Heart left ventricle (tissue), 16 donors: ENCODE data around the gene FAM72B. TPM values are rescaled to one million over a fixed set of nuclear protein-coding genes. Genes with fewer than 3 reads are reported as not detected.
"Not testable (repeated sequence)": the region's sequence is repeated elsewhere in the genome, so short reads cannot be mapped to it uniquely, and the experiment has no call there.

Source experiments
- ATAC-seq, 4 donors: fragments of 200-7000 bp; cut with Tn5 transposase; one replicate each; pipeline ENCODE4 v1.9.1; 2020 to 2022; ENCODE audit warnings: moderate library complexity in 4 of 4, mild to moderate bottlenecking in 3 of 4, moderate number of reproducible peaks in 1 of 4
- DNase-seq, 5 donors: peaks; one replicate each; pipeline ENCODE4 v3.0.0-alpha.2; 2020
- H3K27ac ChIP-seq, 12 donors: fragments of 200-600 bp; sonication (generic) in 4 of 12; one replicate each; pipeline versions ENCODE4 v1.5.0 to v1.8.0; 2016 to 2022; ENCODE audit warnings: mild to moderate bottlenecking in 2 of 12
- H3K27me3 ChIP-seq, 9 donors: fragments of 200-600 bp; sonication (generic) in 2 of 9; one replicate each; pipeline versions ENCODE4 v1.5.1 to v1.8.0; 2016 to 2022; ENCODE audit warnings: mild to moderate bottlenecking in 3 of 9
- H3K36me3 ChIP-seq, 9 donors: fragments of 200-600 bp; sonication (generic) in 2 of 9; one replicate each; pipeline versions ENCODE4 v1.5.0 to v1.8.0; 2018 to 2022; ENCODE audit warnings: mild to moderate bottlenecking in 2 of 9
- H3K4me1 ChIP-seq, 12 donors: fragments of 200-600 bp; sonication (generic) in 4 of 12; one replicate each; pipeline versions ENCODE4 v1.5.0 to v1.8.0; 2016 to 2022; ENCODE audit warnings: mild to moderate bottlenecking in 3 of 12
- H3K4me3 ChIP-seq, 12 donors: fragments of 200-600 bp; sonication (generic) in 4 of 12; one replicate each; pipeline versions ENCODE4 v1.5.0 to v1.8.0; 2017 to 2022; ENCODE audit warnings: mild to moderate bottlenecking in 9 of 12, moderate library complexity in 4 of 12
- H3K9me3 ChIP-seq, 12 donors: fragments of 200-600 bp; sonication (generic) in 4 of 12; one replicate each; pipeline versions ENCODE4 v1.5.0 to v1.8.0; 2016 to 2022; ENCODE audit warnings: mild to moderate bottlenecking in 1 of 12
- CTCF ChIP-seq, 12 donors: fragments of 200-600 bp; sonication (generic) in 4 of 12; IDR thresholded peaks; one replicate each; pipeline versions ENCODE4 v1.5.0 to v1.8.0; 2018 to 2022; ENCODE audit warnings: antibody characterized with exemption in 12 of 12, mild to moderate bottlenecking in 5 of 12
- WGBS, 4 donors: extraction: QIAGEN DNeasy Blood & Tissue Kit in 2 of 4; methylation state at CpG; one replicate each; pipeline versions ENCODE4 v1.1.5 to v1.1.7; 2013 to 2018; 5-methylcytosine and 5-hydroxymethylcytosine counted together
- intact Hi-C, 10 donors: fragments of 100-400 bp; cut with DNase I; formaldehyde crosslinking; loops; one replicate each; pipeline versions ENCODE4 v1.11.1 to v1.14.2; 2022
- polyA plus RNA-seq, 2 donors: library from polyadenylated mRNA; stranded (reverse); fragments of 200-250 nt; gene quantifications; one replicate each; pipeline ENCODE4 v1.2.3, GENCODE V29; 2013
- total RNA-seq, 9 donors: library from RNA; depleted of rRNA in 2 of 9; stranded (reverse); fragments of >200 nt in 2 of 9; fragmentation: NEBNext Ultra II Directional in 3 of 9; extraction: Animal tissue kit (Norgen Biotek cat#: 25700) in 3 of 9; gene quantifications; one replicate each; pipeline versions ENCODE4 v1.1.0 to v1.2.4, GENCODE V29; 2016 to 2023
- donor health status: ischemic (EF 13 %, LVEDD 7.1; RV severe dilation, severe dysfunction).
- donor health status: healthy with polysubstance abuse.
- donor health status: DM: no; HTN: yes; CAD: no.
- donor health status: DM: no; HTN: no; CAD: no.
- donor health status: ischemic (EF 25% LVEDD 6.9; RV normal size, moderate dysfunction).
- donor health status: ischemic (EF 25% LVEDD 5.7; RV mildly dilated, moderate dysfunction).
- donor health status: healthy.
- donor health status: DM: yes; HTN: yes; CAD: no.
- donor health status: ischemic (EF 35%, LVEDD 5.7; RV mildly dilated, moderate dysfunction).
- donor health status: nonischemic (EF 11% LVEDD 7.7; RV severe dilation, severe dysfunction).
- donor health status: DM: yes; HTN: yes; CAD: no.
- donor health status: PGD.
- donor health status: ischemic (EF 29% LVEDD 5.4; RV normal size, mild dysfunction).
- donor health status: nonischemic (EF 23%, LVEDD 6.1; RV moderate dilation, normal function).

FAM72B gene
- total and polyA plus RNA-seq, 11 donors, result 0.14 to 2.1 (median 0.44) TPM; not detected in 4

DNA sequence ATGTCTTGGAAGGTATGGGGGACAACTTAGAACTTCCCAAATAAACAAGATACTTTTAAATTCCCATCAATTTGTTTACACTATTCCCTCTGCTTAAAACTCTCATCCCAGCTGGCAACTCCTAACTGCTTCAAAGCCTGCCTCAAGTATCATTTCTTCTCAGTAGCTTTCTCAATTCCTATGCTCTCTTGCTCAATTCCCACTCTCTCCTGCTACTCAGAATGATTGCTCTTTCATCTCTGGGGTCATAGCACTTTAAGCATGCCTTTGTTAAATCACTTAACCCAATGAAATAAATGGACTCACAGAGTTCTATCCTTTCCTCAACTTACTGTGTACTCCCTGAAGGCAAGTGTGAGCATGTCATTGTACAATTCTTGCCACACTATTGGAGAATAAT lies 18.8 kb downstream of the FAM72B start:
- H3K4me3 ChIP-seq, H3K36me3 ChIP-seq, H3K27ac ChIP-seq, intact Hi-C loops, ATAC-seq, H3K27me3 ChIP-seq, H3K4me1 ChIP-seq, DNase-seq, H3K9me3 ChIP-seq: not testable (repeated sequence)

DNA sequence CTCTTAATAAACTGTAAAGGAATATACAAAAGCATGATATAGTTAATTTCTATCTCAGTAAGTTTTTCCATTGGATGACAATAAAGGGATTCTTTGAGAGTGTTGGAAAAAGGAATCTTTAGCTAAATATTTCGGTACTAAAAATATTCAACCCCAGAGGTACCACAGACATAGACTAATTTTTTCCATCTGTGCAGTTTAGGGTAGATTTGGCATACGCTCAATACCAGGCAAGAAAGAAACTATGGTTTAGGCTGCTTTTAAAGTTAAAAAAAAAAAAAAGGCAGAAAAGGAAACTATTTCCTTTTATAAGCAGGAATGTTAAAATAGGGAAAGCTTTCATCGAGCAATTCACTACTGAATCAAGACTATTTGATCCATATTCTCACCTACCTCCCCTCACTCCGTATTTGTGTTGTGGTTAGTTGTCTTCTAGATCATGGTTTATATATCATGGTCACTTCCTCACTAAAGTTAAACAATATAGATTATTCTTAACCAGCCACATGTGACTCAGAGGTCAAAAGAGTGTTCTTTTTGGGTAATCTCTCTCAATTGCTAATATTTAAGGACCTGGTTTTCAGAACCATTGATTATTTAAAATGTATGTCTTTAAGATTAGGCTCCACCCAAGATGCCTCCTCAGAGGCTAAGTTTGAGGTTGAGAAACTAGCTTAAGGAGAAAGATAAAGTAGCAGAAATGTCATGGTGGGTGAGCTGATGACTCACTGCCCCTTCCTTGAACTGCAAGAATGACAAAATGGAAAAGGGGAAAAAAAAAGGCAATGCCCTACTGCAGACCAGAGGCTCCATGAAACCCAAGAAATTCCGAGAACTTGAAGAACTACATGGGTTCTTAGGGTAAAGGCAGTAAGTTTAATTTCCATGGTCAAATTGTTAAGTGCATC lies 20.0 kb downstream of the FAM72B start:
- H3K27ac ChIP-seq, intact Hi-C loops, DNase-seq, H3K9me3 ChIP-seq, H3K36me3 ChIP-seq, ATAC-seq, H3K27me3 ChIP-seq, H3K4me1 ChIP-seq, H3K4me3 ChIP-seq: not testable (repeated sequence)
- WGBS, 4 donors, result 68 to 82% (median 73%) methylated on average over 3 to 4 of the region's 5 CpGs

GRCh38 chr1:121161199-121161901 lies 22.8 kb downstream of the FAM72B start:
- intact Hi-C loops, H3K9me3 ChIP-seq, H3K27me3 ChIP-seq, DNase-seq, H3K4me1 ChIP-seq, H3K36me3 ChIP-seq, ATAC-seq, H3K27ac ChIP-seq, H3K4me3 ChIP-seq: not testable (repeated sequence)
- WGBS, 4 donors, result 89 to 93% (median 90%) methylated on average over 3 of the region's 6 CpGs

GRCh38 chr1:121160118-121160517 lies 24.0 kb downstream of the FAM72B start:
- ATAC-seq, intact Hi-C loops, H3K4me1 ChIP-seq, DNase-seq, H3K27ac ChIP-seq, H3K9me3 ChIP-seq, H3K36me3 ChIP-seq, H3K27me3 ChIP-seq, H3K4me3 ChIP-seq: not testable (repeated sequence)
- 75 to 97% (median 89%) methylated on average over 2 of the region's 2 CpGs for WGBS, 4 donors

GRCh38 chr1:121157609-121158008 lies 26.5 kb downstream of the FAM72B start:
- H3K27ac ChIP-seq, H3K9me3 ChIP-seq, ATAC-seq, intact Hi-C loops, H3K4me1 ChIP-seq, H3K36me3 ChIP-seq, H3K27me3 ChIP-seq, DNase-seq, H3K4me3 ChIP-seq: not testable (repeated sequence)
- 88 to 93% methylated on average over 1 of the region's 2 CpGs; no CpG with 5 or more reads in 2 of the 4 donors for WGBS, 4 donors

DNA sequence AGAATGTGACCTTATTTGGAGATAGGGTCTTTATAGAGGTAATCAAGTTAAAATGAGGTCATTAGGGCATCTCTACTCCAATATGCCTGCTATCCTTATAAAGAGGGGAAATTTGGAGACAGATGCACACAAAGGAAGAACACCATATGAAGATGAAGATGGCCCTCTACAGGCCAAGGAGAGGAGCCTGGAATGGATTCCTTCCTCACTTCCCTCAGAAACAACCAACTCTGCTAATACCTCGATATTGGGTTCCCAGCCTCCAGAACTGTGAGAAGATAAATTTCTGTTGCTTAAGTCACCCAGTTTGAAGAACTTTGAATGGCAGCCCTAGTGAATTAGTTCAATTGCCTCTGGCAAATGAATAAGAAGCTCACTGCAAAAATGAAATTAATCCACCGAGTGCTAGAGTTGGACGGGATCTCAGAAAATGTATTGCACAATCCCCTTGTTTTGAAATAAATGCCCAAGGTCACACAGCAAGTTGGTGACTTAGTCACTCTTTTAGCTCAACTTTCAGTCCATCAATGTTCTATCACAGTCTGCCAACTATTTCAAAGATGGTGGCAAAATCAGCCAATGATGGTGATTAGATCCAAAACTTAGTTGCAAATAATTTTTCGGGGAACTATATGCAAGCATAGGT lies 27.1 kb downstream of the FAM72B start:
- H3K9me3 ChIP-seq, H3K4me1 ChIP-seq, H3K27ac ChIP-seq, H3K36me3 ChIP-seq, H3K4me3 ChIP-seq, H3K27me3 ChIP-seq, DNase-seq, intact Hi-C loops: not testable (repeated sequence)
- WGBS, 4 donors, result no CpG with 5 or more reads among the region's 4 CpGs
- ATAC-seq, result peak in 2 of 4 donors; percentile 42 to 46

GRCh38 chr1:121155671-121156358 lies 28.3 kb downstream of the FAM72B start:
- TF ChIP-seq CTCF (IDR thresholded peaks at IDR 0.05), result peak in 8 of 12 donors; percentile 7 to 47 (median 25)
- 41 to 63% (median 54%) methylated on average over 6 of the region's 6 CpGs for WGBS, 4 donors
- H3K36me3 ChIP-seq, H3K4me1 ChIP-seq, H3K4me3 ChIP-seq, H3K27ac ChIP-seq, intact Hi-C loops, H3K27me3 ChIP-seq, H3K9me3 ChIP-seq: not testable (repeated sequence)
- DNase-seq (peak in 1 of 5 donors; percentile 19), ATAC-seq (peak in 1 of 4 donors; percentile 53)

- H3K9me3 ChIP-seq, intact Hi-C loops, DNase-seq, H3K36me3 ChIP-seq, H3K27ac ChIP-seq, H3K4me1 ChIP-seq, H3K4me3 ChIP-seq, H3K27me3 ChIP-seq: not testable (repeated sequence)
- 72 to 75% (median 74%) methylated on average over 1 of the region's 2 CpGs; no CpG with 5 or more reads in 1 of the 4 donors for whole genome bisulfite sequencing, 4 donors
- ATAC-seq, result peak in 1 of 4 donors; percentile 70
Observed at GRCh38 chr1:121154811-121155210, 29.3 kb downstream of the FAM72B start.

DNA sequence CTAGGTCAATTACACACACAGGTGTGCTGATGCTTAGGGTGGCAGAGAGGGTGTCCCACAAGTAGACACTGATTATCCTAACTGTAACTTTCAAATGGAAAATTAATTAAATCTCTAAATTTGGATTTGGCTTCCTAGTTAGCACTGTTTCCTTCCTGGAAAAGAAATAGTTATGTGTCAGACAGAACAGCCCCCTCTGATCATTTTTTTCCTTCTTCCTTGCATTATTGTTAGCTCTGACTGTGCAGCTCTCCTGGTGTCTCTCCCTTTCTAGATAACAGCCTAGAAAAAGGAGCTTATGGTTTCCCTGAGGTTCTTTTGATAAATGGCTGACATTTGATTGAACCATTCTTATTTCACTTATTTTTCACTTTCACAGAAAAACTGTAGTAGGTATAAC lies 31.4 kb downstream of the FAM72B start:
- H3K36me3 ChIP-seq, H3K9me3 ChIP-seq, H3K4me1 ChIP-seq, ATAC-seq, H3K27me3 ChIP-seq, DNase-seq, H3K4me3 ChIP-seq, intact Hi-C loops, H3K27ac ChIP-seq: not testable (repeated sequence)
